Liver (tissue), 3 donors: Measurements from ENCODE around the gene ULBP2.

ENCODE experiments used
- HNF4G ChIP-seq: IDR thresholded peaks from 2 replicates; pipeline ENCODE4 v1.6.1; 2016; ENCODE audit warnings: antibody characterized with exemption
- JUND ChIP-seq, 2 donors: IDR thresholded peaks; 2 replicates each; pipeline ENCODE4 v1.6.1; 2016; ENCODE audit warnings: antibody characterized with exemption in 2 of 2
- RAD21 ChIP-seq, 2 donors: IDR thresholded peaks; 2 replicates each; pipeline ENCODE4 v1.6.1; 2016; ENCODE audit warnings: antibody characterized with exemption in 2 of 2, mild to moderate bottlenecking in 2 of 2
- TAF1 ChIP-seq: conservative IDR thresholded peaks from 2 replicates; pipeline ENCODE4 v1.6.1; 2016; ENCODE audit warnings: antibody characterized with exemption, mild to moderate bottlenecking
- YY1 ChIP-seq: IDR thresholded peaks from 2 replicates; pipeline ENCODE4 v1.6.1; 2016; ENCODE audit warnings: antibody characterized with exemption, mild to moderate bottlenecking
- TF ChIP-seq, protein P1 (sequence below): fragments of 150-350 bp; IDR thresholded peaks from 2 replicates; pipeline ENCODE4 v1.5.1; 2017; ENCODE audit warnings: improper control_type of control experiment, low read depth, low read length; ENCODE audit not compliant: missing input control
- TF ChIP-seq, protein P2 (sequence below): IDR thresholded peaks from 2 replicates; pipeline ENCODE4 v1.6.1; 2016; ENCODE audit warnings: antibody characterized with exemption, mild to moderate bottlenecking
- TF ChIP-seq, protein P3 (sequence below): IDR thresholded peaks from 2 replicates; pipeline ENCODE4 v1.6.1; 2016; ENCODE audit warnings: antibody characterized with exemption
- TF ChIP-seq, protein P4 (sequence below): IDR thresholded peaks from 2 replicates; pipeline ENCODE4 v1.6.1; 2016; ENCODE audit warnings: antibody characterized with exemption
- donor health status: healthy.
- donor health status: healthy.

DNA sequence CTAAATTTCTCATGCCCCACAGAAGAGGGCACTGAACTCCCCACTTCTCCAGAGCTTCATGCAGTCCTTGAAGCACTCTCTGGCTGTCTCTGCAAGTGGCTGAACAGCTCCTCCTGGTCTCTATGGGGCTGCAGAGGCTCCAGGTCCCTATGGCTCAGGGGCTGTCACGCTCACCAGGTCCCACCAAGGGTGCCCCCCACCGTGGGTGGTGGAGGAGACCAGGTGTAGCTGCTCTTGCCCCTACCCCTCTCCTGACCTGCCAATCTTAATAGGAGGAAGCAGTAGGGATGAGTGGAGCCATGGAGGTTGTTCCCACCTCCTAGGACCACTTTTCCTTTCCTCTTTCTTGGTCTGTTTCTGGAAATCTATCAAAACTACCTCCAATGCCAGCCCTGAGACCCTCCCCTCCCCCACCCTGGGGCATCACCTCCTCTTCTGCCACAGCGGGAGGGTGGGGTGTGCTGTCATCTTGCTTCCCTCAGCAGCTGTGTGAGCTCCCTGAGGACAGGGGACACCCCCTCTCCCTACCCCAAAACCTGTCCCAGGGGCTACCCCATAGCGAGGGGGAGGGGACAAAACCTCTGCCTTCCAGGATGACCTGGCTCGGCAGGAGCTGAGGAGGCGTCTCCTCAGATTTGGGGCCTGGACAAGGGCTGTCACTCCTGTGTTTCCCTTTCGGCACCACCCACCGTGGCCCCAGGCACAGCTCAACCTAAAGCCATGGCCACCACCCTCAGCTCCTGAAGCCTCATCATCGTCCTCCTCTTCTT, 31.9 kb upstream of the ULBP2 start:
- TF ChIP-seq, protein P1, sequence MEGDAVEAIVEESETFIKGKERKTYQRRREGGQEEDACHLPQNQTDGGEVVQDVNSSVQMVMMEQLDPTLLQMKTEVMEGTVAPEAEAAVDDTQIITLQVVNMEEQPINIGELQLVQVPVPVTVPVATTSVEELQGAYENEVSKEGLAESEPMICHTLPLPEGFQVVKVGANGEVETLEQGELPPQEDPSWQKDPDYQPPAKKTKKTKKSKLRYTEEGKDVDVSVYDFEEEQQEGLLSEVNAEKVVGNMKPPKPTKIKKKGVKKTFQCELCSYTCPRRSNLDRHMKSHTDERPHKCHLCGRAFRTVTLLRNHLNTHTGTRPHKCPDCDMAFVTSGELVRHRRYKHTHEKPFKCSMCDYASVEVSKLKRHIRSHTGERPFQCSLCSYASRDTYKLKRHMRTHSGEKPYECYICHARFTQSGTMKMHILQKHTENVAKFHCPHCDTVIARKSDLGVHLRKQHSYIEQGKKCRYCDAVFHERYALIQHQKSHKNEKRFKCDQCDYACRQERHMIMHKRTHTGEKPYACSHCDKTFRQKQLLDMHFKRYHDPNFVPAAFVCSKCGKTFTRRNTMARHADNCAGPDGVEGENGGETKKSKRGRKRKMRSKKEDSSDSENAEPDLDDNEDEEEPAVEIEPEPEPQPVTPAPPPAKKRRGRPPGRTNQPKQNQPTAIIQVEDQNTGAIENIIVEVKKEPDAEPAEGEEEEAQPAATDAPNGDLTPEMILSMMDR = no peak
- no peak for TF ChIP-seq YY1
- TF ChIP-seq, protein P2, sequence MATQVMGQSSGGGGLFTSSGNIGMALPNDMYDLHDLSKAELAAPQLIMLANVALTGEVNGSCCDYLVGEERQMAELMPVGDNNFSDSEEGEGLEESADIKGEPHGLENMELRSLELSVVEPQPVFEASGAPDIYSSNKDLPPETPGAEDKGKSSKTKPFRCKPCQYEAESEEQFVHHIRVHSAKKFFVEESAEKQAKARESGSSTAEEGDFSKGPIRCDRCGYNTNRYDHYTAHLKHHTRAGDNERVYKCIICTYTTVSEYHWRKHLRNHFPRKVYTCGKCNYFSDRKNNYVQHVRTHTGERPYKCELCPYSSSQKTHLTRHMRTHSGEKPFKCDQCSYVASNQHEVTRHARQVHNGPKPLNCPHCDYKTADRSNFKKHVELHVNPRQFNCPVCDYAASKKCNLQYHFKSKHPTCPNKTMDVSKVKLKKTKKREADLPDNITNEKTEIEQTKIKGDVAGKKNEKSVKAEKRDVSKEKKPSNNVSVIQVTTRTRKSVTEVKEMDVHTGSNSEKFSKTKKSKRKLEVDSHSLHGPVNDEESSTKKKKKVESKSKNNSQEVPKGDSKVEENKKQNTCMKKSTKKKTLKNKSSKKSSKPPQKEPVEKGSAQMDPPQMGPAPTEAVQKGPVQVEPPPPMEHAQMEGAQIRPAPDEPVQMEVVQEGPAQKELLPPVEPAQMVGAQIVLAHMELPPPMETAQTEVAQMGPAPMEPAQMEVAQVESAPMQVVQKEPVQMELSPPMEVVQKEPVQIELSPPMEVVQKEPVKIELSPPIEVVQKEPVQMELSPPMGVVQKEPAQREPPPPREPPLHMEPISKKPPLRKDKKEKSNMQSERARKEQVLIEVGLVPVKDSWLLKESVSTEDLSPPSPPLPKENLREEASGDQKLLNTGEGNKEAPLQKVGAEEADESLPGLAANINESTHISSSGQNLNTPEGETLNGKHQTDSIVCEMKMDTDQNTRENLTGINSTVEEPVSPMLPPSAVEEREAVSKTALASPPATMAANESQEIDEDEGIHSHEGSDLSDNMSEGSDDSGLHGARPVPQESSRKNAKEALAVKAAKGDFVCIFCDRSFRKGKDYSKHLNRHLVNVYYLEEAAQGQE = no peak
- TF ChIP-seq, protein P3, sequence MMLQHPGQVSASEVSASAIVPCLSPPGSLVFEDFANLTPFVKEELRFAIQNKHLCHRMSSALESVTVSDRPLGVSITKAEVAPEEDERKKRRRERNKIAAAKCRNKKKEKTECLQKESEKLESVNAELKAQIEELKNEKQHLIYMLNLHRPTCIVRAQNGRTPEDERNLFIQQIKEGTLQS = no peak
- no peak for TF ChIP-seq RAD21 (IDR thresholded peaks at IDR 0.05)
- no peak for TF ChIP-seq HNF4G
- no peak for TF ChIP-seq JUND (IDR thresholded peaks at IDR 0.05)
- no peak for TF ChIP-seq TAF1
- TF ChIP-seq, protein P4, sequence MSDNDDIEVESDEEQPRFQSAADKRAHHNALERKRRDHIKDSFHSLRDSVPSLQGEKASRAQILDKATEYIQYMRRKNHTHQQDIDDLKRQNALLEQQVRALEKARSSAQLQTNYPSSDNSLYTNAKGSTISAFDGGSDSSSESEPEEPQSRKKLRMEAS = no peak
